NCI-H526 (cell line): Measurements from ENCODE around the gene PNLIPRP2.
A peak's percentile ranks its signal among the peaks of the same experiment; 100 is the strongest.

Experiments
- DNase-seq, 2 experiments: peaks; one replicate each; lab custom pipeline; 2025; lab: John Stamatoyannopoulos, UW

Gene PNLIPRP2

GRCh38 chr10:116655568-116655967 lies 34.8 kb downstream of the PNLIPRP2 start:
- no peak for DNase-seq

- DNase-seq, result no peak
These were observed 35.3 kb downstream of the PNLIPRP2 start for GRCh38 chr10:116656044-116656443.

DNA sequence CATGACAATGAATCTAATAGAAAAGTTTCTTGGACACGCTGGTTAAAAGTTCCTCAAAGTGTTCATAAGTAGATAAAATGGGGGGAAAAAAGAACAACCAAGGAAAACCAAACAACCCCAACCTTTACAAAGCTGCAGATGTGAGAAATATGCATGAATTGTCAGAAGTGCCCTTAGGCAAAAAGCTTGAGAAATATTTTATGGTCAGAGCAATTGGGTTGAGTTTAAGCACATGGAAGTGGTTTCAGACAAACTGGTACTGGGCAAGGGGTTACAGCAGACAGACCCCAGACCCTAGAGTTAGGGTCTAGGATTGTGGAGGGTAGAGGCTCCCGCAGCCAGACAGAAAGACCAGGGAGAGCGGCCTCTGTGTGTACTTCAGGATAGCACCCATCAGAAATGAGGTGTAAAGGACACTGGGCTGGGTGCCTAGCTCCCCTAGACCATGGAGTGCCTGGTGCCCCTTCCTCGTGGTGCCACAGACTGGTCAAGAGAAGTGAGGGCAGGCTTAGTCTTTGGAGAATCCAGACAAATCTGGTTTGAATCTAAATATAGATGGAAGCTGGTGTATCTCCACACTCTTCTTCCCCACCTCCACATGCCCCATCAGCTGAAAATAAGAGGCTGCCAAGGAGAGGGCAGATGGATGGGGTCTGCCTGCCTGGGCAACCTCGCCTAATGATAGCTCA lies 37.3 kb downstream of the PNLIPRP2 start:
- DNase-seq, result no peak

DNA sequence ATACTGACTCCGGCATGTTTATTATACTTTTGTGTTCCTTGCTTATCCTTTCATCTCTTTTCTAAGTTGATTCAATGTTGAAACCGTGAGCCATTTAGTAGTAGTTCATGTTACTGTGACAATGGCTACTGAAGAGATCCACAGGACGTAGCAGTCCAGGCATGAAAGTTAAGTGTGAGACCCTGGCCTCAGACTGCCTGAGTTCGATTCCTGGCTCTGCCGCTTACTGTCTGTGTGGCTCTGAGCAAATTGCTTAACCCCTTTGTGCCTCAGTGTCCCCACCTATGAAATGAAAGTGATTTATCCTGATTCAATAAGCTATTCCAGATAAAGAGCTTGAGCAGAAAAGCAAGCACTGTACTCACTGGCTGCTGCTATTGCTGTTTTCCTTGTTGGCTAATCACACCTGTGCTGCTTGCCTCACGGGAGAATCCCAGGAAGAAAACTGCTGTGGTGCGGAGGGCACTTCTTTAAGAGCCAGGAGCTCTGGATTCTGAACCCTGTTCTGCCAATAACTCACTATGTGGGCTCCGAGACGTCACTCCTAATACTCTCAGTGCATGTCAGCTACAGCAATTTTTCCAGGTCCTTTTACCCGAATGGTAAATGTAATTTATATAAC lies 38.4 kb downstream of the PNLIPRP2 start:
- DNase-seq, result no peak

DNA sequence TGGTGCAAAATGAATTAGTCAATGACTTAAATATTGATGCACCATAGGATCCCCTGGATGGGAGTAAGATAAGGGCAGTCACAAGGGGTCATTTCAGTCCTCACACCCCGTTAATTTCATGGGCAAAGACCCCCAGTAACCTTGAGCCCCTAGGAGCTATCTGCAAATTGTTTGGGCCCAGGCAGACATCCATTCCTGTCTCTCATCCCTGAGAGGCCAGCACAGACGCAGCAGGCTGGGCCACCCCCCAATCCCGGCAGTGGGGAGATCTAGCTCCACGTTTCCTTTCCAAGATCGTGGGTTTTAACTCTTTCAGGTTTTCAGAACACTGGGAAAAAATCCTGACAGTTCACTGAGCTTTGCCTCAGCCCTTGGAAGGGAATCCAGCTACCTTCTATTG lies 40.1 kb downstream of the PNLIPRP2 start:
- no peak for DNase-seq

DNA sequence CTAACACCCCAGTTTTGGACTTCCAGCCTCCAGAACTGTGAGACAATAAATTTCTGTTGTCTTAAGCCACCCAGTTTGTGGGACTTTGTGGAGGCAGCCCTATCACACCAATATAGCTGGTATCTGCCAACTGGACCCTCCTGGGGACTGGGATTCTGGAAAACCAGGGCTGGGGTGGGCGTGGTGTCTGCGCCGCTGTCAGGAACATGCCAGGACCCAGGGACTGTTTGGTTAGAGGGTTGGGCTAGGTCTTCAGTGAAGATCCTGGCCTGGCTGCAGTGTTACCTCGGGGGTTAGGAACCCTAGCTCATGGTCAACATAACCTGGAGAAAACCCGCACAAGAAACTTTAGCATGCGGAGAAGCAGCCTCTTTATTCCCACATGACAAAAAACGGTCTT lies 42.6 kb downstream of the PNLIPRP2 start:
- no peak for DNase-seq

DNA sequence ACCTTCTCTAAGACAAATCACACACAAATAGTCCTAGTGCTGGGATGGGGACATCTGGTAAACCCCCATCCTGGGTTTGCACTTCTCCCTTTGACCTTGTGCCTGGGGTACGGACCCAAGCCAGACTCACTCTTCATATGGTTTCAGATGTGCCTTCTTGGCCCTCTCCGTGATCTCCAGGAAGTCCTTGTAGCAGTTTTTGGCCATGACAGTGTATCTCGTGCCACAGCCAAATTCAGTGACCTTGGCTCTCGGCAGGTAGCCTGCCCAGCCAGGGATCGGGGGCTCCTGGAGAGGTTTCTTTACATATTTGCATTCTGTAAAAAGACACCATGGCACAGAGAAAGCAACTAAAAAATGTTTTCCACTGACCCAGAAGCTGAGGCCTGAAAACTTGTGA lies 43.9 kb downstream of the PNLIPRP2 start:
- peak in 1 of 2 experiments; percentile 4 for DNase-seq

- no peak for DNase-seq
These were observed 44.9 kb downstream of the PNLIPRP2 start for GRCh38 chr10:116665541-116666125.

DNA sequence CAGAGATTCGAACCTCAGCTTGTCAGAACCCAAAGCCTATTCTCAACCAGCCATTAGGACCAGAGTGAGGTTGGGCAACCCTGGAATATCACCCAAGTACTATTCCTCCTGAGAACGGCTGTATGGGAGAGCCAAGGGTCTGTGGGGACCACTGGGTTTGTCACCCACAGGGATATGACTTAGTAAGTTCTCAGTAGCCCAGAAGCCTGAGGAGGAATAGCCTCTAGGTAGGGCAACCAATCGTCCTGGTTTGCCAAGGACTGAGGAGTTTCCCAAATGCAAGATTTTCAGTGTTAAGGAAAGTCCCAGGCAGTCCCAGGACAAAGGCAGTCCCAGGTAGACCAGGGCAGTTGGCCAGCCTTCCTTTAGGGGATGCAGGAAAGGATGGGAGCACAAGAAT lies 46.7 kb downstream of the PNLIPRP2 start:
- no peak for DNase-seq

- DNase-seq, result no peak
These were observed 47.3 kb downstream of the PNLIPRP2 start for GRCh38 chr10:116668018-116668417.

GRCh38 chr10:116668446-116668845 lies 47.7 kb downstream of the PNLIPRP2 start:
- DNase-seq, result no peak

DNA sequence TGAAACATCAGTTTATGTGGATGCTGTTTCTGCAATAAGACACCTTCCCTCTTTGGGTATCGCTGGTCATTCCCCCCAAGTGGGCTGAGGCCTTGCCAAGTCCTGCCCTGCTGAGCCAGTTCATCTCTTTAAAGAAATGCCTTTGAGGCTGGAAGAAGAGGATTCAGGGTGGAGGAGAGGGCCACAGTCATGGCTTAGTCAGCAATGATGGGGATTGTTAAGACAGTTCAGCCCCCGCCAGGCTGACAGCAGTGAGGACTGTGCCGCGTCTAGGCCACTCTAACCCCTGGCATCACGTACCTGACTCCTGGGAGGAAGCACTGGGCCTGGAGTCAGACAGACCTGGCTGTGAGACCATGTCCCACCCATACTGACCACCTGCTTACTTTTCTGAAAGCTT lies 48.3 kb downstream of the PNLIPRP2 start:
- no peak for DNase-seq

GRCh38 chr10:116669832-116670644 lies 49.3 kb downstream of the PNLIPRP2 start:
- DNase-seq, result peak in 1 of 2 experiments; percentile 18

- DNase-seq, result no peak
These were observed 50.0 kb downstream of the PNLIPRP2 start for GRCh38 chr10:116670706-116671105.

GRCh38 chr10:116671274-116671926 lies 50.6 kb downstream of the PNLIPRP2 start:
- DNase-seq, result peak in 1 of 2 experiments; percentile 5

- DNase-seq, result no peak
These were observed 52.1 kb downstream of the PNLIPRP2 start for GRCh38 chr10:116672891-116673290.

- no peak for DNase-seq
These were observed 53.1 kb downstream of the PNLIPRP2 start for GRCh38 chr10:116673866-116674265.

DNA sequence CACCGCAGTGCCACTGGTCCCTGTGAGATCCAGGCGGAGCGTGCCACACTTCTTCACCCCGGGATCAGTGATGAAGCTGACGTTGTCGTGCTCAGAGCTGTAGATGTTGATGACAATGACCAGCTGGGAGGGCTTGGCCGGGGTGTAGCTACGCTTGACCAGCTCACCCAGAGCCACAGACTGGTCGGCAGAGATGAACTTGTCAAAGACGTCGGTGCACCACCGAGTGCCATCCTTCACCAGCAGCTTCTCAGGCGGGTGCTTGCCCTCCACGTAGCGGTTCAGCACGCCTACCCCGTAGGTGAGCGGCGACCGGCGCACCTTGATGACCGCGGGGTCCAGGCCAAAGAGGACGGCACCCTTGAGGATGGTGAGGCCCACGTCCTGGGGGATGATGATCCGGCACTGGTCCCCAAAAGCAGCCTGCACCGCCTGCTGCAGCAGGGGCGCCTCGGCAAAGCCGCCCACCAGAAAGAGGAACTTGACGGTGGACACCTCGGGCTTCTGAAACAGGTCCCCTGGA lies 54.2 kb downstream of the PNLIPRP2 start:
- DNase-seq, result no peak

- no peak for DNase-seq
These were observed 55.4 kb downstream of the PNLIPRP2 start for GRCh38 chr10:116676118-116676517.

DNA sequence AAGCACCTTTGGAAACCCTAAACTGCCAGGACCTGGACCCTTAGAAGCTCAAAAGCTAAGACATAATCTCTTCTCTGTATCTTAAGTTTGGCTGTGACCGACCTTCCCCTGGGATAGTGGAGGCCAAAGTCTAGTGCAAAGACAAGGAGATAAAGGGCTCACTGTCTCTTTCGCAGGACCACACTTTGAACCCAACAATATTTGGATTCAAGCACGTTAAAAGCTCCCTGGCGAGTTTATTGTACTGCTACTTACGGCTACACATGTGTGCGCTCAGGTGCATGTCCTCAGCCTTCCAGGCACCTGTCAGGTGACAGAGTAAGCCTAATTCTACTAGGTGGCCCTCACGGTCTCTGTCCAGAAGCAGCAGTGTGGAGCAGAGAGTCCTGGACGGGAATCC lies 55.9 kb downstream of the PNLIPRP2 start:
- no peak for DNase-seq

DNA sequence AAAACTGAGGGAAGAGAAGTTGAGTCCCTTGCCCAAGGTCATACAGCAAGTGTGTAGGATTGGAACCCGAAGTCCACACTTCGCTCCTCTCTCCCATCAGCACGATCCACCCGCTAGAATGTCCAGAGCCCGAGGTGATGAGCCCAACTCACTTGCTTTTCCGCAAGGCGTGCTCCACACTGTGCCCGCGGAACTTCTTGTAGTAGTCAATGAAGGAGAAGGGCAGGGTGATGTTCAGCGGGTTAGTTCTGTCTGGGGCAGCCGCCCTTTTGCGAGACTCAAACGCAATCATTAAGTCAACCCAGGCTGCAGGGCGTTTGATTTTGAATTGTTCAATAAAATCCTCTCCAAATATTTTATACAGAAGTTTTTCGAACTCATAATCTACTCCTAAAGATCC lies 58.6 kb downstream of the PNLIPRP2 start:
- no peak for DNase-seq

DNA sequence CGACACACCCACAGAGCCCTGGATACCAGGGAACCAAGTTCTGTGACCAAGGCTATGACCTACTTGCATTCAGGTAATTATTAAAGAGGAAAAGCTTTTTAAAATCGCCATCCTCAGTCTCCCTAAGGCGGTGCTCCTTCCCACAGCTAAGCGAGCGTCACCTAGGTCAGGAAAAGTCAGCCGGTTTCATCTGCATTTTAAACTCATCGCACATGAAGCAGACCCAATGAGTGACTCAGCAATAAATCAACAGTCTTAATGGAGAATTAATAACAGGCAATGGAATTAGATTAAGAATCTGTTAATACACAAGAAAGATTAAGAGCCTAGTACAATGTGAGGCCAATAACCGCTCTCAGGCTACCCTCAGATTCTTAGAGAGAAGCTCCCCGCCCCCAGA lies 62.4 kb downstream of the PNLIPRP2 start:
- no peak for DNase-seq
